ENCODE results near the gene CRBN.

Gene CRBN

GRCh38 chr3:3109407-3110298 lies 69.8 kb downstream of the CRBN start:
- DNase-seq, result no peak

GRCh38 chr3:3107858-3108257 lies 71.6 kb downstream of the CRBN start:
- no peak for DNase-seq

- DNase-seq, result no peak
Measured at GRCh38 chr3:3107181-3107580, 72.3 kb downstream of the CRBN start.

DNA sequence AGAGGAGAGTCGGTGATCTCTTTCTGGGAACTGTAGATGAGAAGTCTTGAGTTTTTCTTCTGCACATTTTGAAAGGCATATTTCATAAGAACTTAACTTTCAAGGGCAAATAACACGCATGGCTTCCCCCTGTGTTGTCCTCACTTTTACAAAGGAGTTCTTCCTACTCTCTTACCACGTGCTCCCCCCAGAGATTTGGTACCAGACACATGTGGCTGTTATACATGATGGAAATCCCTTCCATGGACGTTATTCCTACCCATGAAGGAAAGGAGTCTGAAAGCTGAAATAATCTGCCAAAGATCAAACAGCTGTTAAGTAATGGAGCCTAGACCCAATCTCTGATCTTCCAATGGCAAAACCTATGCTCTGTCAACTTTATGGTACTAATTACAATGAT lies 73.7 kb downstream of the CRBN start:
- no peak for DNase-seq

DNA sequence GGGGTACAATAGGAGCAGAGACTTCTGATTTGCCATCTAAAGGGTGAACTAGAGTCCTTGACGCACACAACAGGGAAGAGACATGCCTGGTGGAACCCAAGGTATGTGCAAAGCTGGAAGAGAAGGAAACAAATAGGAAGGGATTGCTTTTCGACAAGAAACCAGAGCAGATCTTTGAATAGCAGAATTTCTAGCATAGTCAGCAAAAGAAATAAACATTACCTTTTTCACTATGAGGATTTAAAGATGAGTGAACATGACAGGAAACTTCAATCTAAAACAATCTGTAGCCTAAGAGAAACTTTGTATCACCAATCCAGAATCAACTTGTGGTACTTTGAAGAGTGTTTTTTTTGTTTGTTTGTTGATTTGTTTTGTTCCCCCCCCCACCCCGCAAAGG lies 74.2 kb downstream of the CRBN start:
- DNase-seq, result no peak

- no peak for DNase-seq
Measured at GRCh38 chr3:3102751-3103150, 76.7 kb downstream of the CRBN start.

GRCh38 chr3:3101660-3102458 lies 77.6 kb downstream of the CRBN start:
- no peak for DNase-seq
